NOMO-1 (cell line): Measurements from ENCODE around the gene CIROP.

Experiments used
- DNase-seq, 2 experiments: peaks; one replicate each; lab custom pipeline; 2025; ENCODE audit not compliant: unreplicated experiment in 2 of 2; lab: John Stamatoyannopoulos, UW

CIROP gene

DNA sequence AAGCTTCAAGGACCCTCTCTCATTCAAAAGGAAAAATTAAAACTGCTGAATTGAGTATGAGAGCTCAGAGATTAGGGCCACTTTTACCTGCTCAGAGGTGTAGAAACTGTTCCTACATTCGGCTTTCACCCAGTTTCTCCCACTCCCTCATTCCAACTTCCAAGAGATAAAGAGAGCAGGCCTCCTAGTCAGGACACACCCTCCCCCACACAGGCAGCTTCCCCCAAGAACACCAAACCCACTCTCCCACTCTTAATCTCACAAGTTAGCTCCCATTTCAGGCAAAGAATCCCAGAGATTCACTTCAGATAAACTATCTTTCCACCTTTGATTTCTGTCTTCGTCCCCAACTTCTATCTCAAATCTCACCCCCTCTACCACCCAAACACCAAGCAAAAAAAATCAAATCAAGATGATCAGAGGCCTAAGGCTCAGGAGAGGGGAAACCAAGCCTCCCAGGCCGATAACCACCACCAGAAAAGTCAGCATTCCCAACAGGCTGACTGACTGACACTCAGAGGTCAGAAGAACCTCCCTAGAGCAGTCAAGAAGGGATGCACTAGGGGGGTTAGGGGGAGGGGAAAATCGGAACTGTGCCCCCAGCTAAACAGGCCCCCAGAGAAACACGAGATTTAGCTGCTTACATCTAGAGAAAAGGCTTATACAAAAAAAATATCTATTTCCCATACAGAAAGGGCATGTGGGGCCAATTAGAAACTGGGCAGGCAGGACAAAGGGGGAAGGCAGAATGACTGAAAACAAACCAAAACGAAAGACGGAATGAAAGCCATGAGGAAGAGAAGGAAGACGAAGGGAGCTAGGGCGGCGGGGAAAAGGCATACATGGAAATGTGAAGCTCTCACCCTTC lies 34.3 kb downstream of the CIROP start:
- DNase-seq: no peak

- DNase-seq: no peak
Measured at GRCh38 chr14:23069413-23069806, 35.4 kb downstream of the CIROP start.

- no peak for DNase-seq
Measured at GRCh38 chr14:23068789-23069412, 35.9 kb downstream of the CIROP start.

DNA sequence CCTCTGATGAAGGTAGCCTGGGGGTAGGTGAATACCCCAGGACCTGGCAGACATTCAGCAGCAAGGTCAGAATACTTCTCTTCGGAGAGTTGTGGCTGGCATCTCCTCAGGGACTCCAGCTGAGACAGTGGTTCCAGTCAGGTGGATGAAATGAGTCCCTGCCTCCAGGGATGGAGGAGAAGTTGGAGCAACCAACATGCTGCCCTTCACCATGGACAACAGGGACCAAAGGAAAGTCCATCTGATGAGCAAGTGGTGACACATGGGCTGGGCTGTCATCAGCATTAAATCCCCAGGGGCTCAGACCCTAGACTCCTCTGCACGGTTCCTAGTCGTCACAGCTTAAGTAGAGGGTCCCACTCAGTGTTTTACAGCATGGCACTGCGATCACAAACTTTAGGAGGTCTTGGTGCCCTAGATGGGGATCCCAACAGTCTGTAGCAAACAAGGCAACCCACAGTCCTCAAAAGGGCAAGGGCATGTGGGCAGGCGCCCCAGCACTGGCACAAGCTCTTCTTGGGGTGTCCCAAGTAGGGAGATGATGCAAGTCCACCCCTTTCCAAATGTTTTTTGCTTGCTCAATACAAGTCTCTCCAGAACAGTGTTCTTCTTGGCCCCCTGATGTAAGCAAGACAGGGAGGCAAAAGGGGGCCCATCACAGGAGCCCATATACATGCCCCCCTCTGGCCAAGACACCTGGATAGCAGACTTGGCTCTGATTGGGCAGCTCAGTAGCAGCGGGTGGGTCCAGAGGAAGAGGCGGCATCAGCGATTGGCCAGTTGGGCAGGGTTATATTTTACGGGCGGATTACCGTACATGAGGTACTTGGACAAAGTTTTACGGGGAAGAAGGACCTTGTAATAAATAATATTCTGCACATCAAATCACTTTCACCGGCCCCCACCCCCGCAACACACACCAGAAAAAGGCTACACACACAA lies 36.7 kb downstream of the CIROP start:
- DNase-seq: no peak

GRCh38 chr14:23066855-23067744 lies 37.7 kb downstream of the CIROP start:
- no peak for DNase-seq

- no peak for DNase-seq
Measured at GRCh38 chr14:23066368-23066767, 38.4 kb downstream of the CIROP start.

DNA sequence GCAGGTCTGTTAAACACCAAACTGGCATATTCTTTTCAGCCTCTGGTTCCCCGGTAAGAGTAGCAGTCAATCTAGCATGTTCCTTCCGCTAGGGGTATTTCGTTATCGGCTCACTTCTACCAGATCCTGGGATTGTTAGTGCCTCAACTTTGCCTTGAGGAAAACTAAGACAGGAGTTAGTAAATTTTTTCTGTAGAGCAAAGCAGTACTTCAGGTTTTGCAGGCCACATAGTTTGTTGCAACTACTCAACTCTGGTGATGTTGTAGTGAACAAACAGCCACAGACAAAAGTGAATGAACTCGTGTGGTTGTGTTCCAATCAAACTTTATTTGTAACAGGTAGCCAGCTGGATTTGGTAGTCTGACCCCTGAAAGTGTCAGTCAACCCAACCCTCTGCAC lies 41.2 kb downstream of the CIROP start:
- no peak for DNase-seq

DNA sequence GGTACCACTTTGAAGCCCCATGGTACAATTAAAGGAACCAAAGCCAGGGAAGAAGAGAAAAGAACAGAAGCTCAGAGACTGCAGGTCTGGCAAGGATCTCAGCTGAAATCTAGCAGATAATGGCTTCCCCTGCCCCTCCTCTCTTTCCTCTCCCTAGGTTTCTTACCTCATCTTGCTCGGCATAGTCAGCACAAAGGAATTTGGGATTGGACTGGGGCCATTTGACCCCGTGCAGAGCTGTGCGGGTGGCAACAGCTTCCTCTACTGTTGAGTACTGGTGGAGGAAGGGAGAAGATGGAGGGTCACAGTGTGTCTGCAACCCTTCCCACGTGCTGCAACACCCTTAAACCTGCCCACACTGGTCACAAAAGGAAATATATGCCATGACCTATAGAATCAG lies 42.8 kb downstream of the CIROP start:
- no peak for DNase-seq

DNA sequence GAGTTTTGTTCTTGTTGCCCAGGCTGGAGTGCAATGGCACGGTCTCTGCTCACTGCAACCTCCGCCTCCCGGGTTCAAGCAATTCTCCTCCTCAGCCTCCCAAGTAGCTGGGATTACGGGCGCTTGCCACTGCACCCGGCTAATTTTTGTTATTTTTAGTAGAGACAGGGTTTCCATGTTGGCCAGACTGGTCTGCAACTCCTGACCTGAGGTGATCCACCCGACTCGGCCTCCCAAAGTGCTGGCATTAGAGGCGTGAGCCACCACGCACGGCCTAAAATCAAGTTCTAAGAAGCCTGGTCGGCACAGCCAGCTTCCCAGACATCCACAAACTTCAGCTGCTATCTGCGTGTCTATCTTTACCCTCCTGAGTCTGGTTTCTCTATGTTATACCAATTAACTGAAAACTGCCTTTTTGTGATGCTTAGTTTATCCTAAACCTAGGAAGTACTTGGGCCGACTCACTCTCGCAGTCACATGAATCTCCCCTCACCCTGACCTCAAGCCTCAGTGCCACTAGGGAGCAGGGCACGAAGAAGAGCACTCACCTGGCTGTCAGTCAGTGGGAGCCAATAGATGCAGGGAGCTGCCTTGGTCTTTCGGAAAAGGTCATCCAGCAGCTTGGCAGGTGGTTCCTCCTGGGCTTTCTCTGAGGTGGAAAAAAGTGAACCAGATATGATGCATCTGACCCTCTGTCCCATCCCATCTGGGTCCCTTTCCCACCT lies 44.1 kb downstream of the CIROP start:
- DNase-seq: no peak

- no peak for DNase-seq
Measured at GRCh38 chr14:23058654-23059504, 45.9 kb downstream of the CIROP start.

- DNase-seq: no peak
Measured at GRCh38 chr14:23057757-23058653, 46.8 kb downstream of the CIROP start.

GRCh38 chr14:23056956-23057756 lies 47.6 kb downstream of the CIROP start, which contains the start of gene CDH24:
TSS of gene CDH24 (minus strand) at chr14:23057520. CDS start at chr14:23055733, 1,787 bp downstream.
- no peak for DNase-seq

DNA sequence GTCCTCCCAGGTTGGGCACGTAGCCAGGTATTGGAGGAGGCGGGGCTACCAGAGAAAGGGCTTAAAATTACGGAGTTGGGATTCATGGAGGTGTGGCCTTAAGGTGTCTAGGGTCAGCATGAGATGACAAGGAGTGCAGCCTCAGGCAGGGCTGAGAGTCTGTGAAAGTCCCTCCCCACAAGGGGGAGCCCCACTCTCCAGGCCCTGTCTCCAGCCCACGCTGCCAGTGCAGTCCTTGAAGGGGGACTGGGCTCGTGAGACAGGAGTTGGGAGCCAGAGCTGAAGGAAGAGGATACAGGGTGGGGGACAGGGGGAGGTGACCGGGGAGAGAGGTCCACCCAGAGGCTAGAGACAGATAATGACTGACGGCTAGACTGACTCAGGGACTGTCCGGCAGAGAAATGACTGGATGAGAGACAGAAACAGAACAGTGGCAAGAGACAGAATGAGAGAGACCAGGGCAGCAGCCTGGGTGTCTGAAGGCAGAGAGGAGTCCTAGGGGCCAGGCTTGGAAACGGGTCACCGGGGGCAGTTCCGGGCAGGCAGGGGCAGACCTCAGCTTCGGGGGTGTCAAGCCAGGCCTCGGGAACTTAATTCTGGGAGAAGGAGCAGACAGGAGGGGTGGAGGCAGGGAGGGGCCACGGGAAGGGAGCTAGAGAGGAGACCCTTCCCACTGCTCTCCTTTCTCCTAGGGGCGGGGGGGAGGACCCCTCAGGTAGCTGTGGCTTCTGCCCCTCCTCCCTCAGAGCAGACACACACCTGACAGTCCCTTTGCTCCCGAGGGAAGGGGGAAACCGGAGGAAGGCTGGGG lies 48.4 kb downstream of the CIROP start:
- no peak for DNase-seq

DNA sequence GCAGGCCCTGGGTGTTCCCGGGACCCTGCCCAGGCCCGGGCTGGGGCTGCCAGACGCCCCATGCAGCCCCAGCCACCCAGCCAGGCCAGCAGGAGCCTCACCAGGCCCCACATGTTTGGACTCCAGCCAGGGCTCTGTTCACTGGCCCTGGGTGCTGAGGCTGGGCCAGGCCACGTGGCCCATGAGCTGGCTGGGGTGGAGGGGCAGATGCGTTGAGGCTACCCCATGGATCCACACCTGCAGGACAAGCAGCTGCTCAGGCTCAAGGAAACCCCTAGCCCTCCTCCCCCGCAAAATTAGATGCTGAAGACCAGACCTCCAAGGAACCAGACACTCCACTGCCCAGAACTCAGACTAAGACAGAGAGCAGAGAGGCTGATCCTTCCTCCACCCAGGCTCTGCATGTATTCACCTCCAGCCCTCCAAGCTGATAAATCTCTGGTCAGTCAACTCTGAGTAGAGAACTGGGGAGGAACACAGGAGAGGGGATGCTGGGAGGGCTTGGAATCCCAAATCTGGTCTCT lies 49.1 kb downstream of the CIROP start:
- DNase-seq: no peak

- no peak for DNase-seq
Measured at GRCh38 chr14:23055147-23055550, 49.6 kb downstream of the CIROP start.
